HepG2 (cell line): ENCODE data around the gene ITPR1. TPM values are rescaled to one million over a fixed set of nuclear protein-coding genes. Genes with fewer than 3 reads are reported as not detected.

Source experiments
- ATAC-seq: fragments of 200-7000 bp; cut with Tn5 transposase; 3 replicates; pipeline ENCODE4 v1.9.1; 2020; ENCODE audit warnings: mild to moderate bottlenecking, moderate library complexity
- BruUV-seq: library from RNA; stranded (reverse); fragments of 400-500 nt; replicated peaks from 2 replicates; lab custom pipeline; 2021; lab: Mats Ljungman, UMichigan
- CTCF ChIA-PET: fragments of 300-600 bp; formaldehyde crosslinking; extraction: SDS; loops from one replicate; lab custom pipeline; 2021; ENCODE audit warnings: low total read pairs, inconsistent platforms, low intra/inter-chr PET ratio; lab: Yijun Ruan, JAX
- POLR2A ChIA-PET: fragments of 350-600 bp; sonication (Branson Sonifier 250); formaldehyde crosslinking; loops from one replicate; lab custom pipeline; 2020; ENCODE audit warnings: antibody characterized with exemption, inconsistent platforms; lab: Yijun Ruan, JAX
- DNase-seq: peaks from one replicate; pipeline ENCODE4 v3.0.0-alpha.2; 2015; ENCODE audit warnings: low spot score
- FAIRE-seq: peaks from 3 replicates; lab custom pipeline; 2011; peaks lifted over from hg19 to GRCh38; lab: Jason Lieb, UNC
- H2AFZ ChIP-seq: one replicate; pipeline ENCODE4 v1.6.1; 2011; ENCODE audit warnings: low read length, inconsistent platforms
- H3K27ac ChIP-seq: fragments of 300-600 bp; 3 replicates; pipeline ENCODE4 v1.8.0; 2011; ENCODE audit warnings: mixed run types, mild to moderate bottlenecking, mixed read lengths, low read length, inconsistent platforms; ENCODE audit not compliant: insufficient read depth; ENCODE audit errors: extremely low read length
- H3K27me3 ChIP-seq, 2 experiments: fragments of 200-600 bp in 1 of 2; 2 replicates in 1 of 2; 3 replicates in 1 of 2; pipeline versions ENCODE4 v1.6.0 to v1.8.0; 2011; ENCODE audit warnings: low read length in 2 of 2, mild to moderate bottlenecking in 2 of 2, moderate library complexity in 2 of 2, inconsistent platforms in 1 of 2; ENCODE audit not compliant: insufficient read depth in 2 of 2, control insufficient read depth in 1 of 2
- H3K36me3 ChIP-seq, 2 experiments: fragments of 200-600 bp in 1 of 2; replicated peaks in 1 of 2; 2 replicates in 1 of 2; 3 replicates in 1 of 2; pipeline versions ENCODE4 v1.5.1 to v1.8.0; 2011; ENCODE audit warnings: low read length in 2 of 2, inconsistent platforms in 1 of 2; ENCODE audit not compliant: insufficient read depth in 2 of 2, control insufficient read depth in 1 of 2
- H3K4me1 ChIP-seq: 2 replicates; pipeline ENCODE4 v1.5.1; 2012; ENCODE audit warnings: low read length, inconsistent platforms; ENCODE audit not compliant: insufficient read depth
- H3K4me2 ChIP-seq: 2 replicates; pipeline ENCODE4 v1.6.0; 2011; ENCODE audit warnings: low read depth, low read length, inconsistent platforms
- H3K4me3 ChIP-seq, 3 experiments: fragments of 200-600 bp in 1 of 3; sonication (generic), shearing (Covaris generic) in 1 of 3; replicated peaks in 1 of 3; 2 replicates each; pipeline ENCODE4 v1.5.1; 2011 to 2016; ENCODE audit warnings: low read length in 3 of 3, inconsistent platforms in 2 of 3, low read depth in 2 of 3, mild to moderate bottlenecking in 2 of 3, control low read depth in 1 of 3, mixed read lengths in 1 of 3; ENCODE audit not compliant: insufficient read depth in 1 of 3
- H3K79me2 ChIP-seq: one replicate; pipeline ENCODE4 v1.6.1; 2011; ENCODE audit warnings: low read length, inconsistent platforms; ENCODE audit not compliant: insufficient read depth
- H3K9ac ChIP-seq: 2 replicates; pipeline ENCODE4 v1.6.0; 2011; ENCODE audit warnings: mild to moderate bottlenecking, low read depth, low read length, inconsistent platforms; ENCODE audit not compliant: insufficient read depth
- H3K9me3 ChIP-seq: 2 replicates; pipeline ENCODE4 v1.5.1; 2012; ENCODE audit warnings: mild to moderate bottlenecking, low read length
- H4K20me1 ChIP-seq: 2 replicates; pipeline ENCODE4 v1.6.0; 2011; ENCODE audit warnings: inconsistent platforms, mild to moderate bottlenecking, low read length, moderate library complexity; ENCODE audit not compliant: insufficient read depth
- CERS6 ChIP-seq: sonication (generic); formaldehyde crosslinking; IDR thresholded peaks from 2 replicates; pipeline ENCODE4 v1.5.0; 2020; ENCODE audit warnings: missing genetic modification reagents
- MAFF ChIP-seq: IDR thresholded peaks from 2 replicates; pipeline ENCODE4 v1.6.1; 2011; ENCODE audit warnings: low read depth, low read length, improper control_type of control experiment
- MYNN ChIP-seq: sonication (generic); formaldehyde crosslinking; IDR thresholded peaks from 2 replicates; pipeline ENCODE4 v1.4.0; 2020; ENCODE audit warnings: mild to moderate bottlenecking, low read depth, missing genetic modification reagents
- RELA ChIP-seq: sonication (generic); formaldehyde crosslinking; IDR thresholded peaks from 2 replicates; pipeline ENCODE4 v1.4.0; 2020; ENCODE audit warnings: missing genetic modification reagents
- TGIF2 ChIP-seq: IDR thresholded peaks from 2 replicates; pipeline ENCODE4 v1.6.1; 2016; ENCODE audit warnings: control low read depth, missing compliant biosample characterization
- ZBTB46 ChIP-seq: sonication (generic); formaldehyde crosslinking; IDR thresholded peaks from 2 replicates; pipeline ENCODE4 v1.4.0; 2020; ENCODE audit warnings: mild to moderate bottlenecking, missing genetic modification reagents, borderline replicate concordance
- ZNF232 ChIP-seq: sonication (generic); formaldehyde crosslinking; IDR thresholded peaks from 2 replicates; pipeline ENCODE4 v1.4.0; 2020; ENCODE audit warnings: missing genetic modification reagents, borderline replicate concordance
- ZNF280B ChIP-seq: sonication (generic); formaldehyde crosslinking; IDR thresholded peaks from 2 replicates; pipeline ENCODE4 v1.5.0; 2020; ENCODE audit warnings: missing genetic modification reagents, mild to moderate bottlenecking, borderline replicate concordance
- ZNF562 ChIP-seq: sonication (generic); formaldehyde crosslinking; IDR thresholded peaks from 2 replicates; pipeline ENCODE4 v1.8.0; 2022; ENCODE audit warnings: missing genetic modification reagents, borderline replicate concordance
- ZNF740 ChIP-seq: sonication (generic); formaldehyde crosslinking; IDR thresholded peaks from 2 replicates; pipeline ENCODE4 v1.4.0; 2020; ENCODE audit warnings: missing genetic modification reagents
- ZNF788 ChIP-seq: sonication (generic); formaldehyde crosslinking; IDR thresholded peaks from 2 replicates; pipeline ENCODE4 v1.5.0; 2020; ENCODE audit warnings: mild to moderate bottlenecking, missing genetic modification reagents, borderline replicate concordance
- WGBS: methylation state at CpG from one replicate; pipeline ENCODE4 v1.1.6; 2017; ENCODE audit warnings: low lambda C conversion rate; 5-methylcytosine and 5-hydroxymethylcytosine counted together
- in situ Hi-C: cut with HindIII; loops from 2 replicates; pipeline ENCODE4 v1.10.0; 2017; ENCODE audit warnings: low pct_unique_long_range_greater_than_20kb; ENCODE audit not compliant: extremely low pct_ligation_motif_present
- intact Hi-C: fragments of 100-400 bp; cut with micrococcal nuclease; formaldehyde crosslinking; loops from one replicate; pipeline ENCODE4 v1.10.0; 2022; ENCODE audit not compliant: unreplicated experiment
- polyA plus RNA-seq, 8 experiments: library from polyadenylated mRNA; depleted of rRNA in 3 of 8; stranded (reverse) in 7 of 8; unstranded in 1 of 8; fragments of >200 nt; fragmentation: Illumina TruSeq in 4 of 8; extraction: Trizol in 4 of 8; gene quantifications; 2 replicates each; pipeline versions ENCODE4 v1.2.1 to v1.2.3, GENCODE V29; 2011 to 2016; ENCODE audit warnings: low read depth in 4 of 8, missing spikeins in 1 of 8, mixed read lengths in 1 of 8; ENCODE audit not compliant: insufficient read depth in 1 of 8
- total RNA-seq, 5 experiments: library from RNA; depleted of rRNA; stranded (reverse); fragments of >200 nt; fragmentation: Illumina TruSeq; extraction: Trizol; gene quantifications; 2 replicates each; pipeline ENCODE4 v1.2.3, GENCODE V29; 2016; ENCODE audit warnings: low read depth in 1 of 5
- TF ChIP-seq, protein P1 (sequence below): sonication (generic); formaldehyde crosslinking; IDR thresholded peaks from 2 replicates; pipeline ENCODE4 v1.5.1; 2020; ENCODE audit warnings: mild to moderate bottlenecking, missing genetic modification reagents
- TF ChIP-seq, protein P2 (sequence below): fragments of 450-650 bp; IDR thresholded peaks from 2 replicates; pipeline ENCODE4 v1.6.1; 2017; ENCODE audit warnings: mild to moderate bottlenecking

The ITPR1 gene
- total and polyA plus RNA-seq, 2 of the 13 experiments (the other 11 are each of a cell fraction or from before 2014, with no cell fraction given), result 10.0 to 11.4 TPM

- DNase-seq (no peak), FAIRE-seq (no peak), ATAC-seq (no peak)
- no peak overlapping the region for H3K4me3 ChIP-seq
- ChIA-PET CTCF (no interaction called here), POLR2A (no interaction called here)
- in situ Hi-C loops, result no loop called here
- H3K4me1 ChIP-seq, result peaks cover 15% of the 10 kb centered on the region
- BruUV-seq, result no TSS peak
- intact Hi-C loops, result no loop called here
- H4K20me1 ChIP-seq, result no peaks in the 10 kb centered on the region
- H3K27ac ChIP-seq, result no peak overlapping the region
- no peaks in the 10 kb centered on the region for H3K36me3 ChIP-seq
- no peaks in the 10 kb centered on the region for H3K27me3 ChIP-seq
- no peak overlapping the region for H3K9ac ChIP-seq
- no peak overlapping the region for H3K4me2 ChIP-seq
- H3K9me3 ChIP-seq, result peaks cover 5% of the 10 kb centered on the region; the same call in 1 of the 2 replicates
- TF ChIP-seq RELA (CRISPR knock-in tag) (no peak), ZNF280B (CRISPR knock-in tag) (no peak), ZBTB46 (CRISPR knock-in tag) (no peak), TGIF2 (no peak), ZNF788 (CRISPR knock-in tag) (no peak), MAFF (no peak), MYNN (CRISPR knock-in tag) (no peak), ZNF740 (CRISPR knock-in tag) (no peak), ZNF562 (CRISPR knock-in tag) (no peak), CERS6 (CRISPR knock-in tag) (no peak), ZNF232 (CRISPR knock-in tag) (no peak)
- TF ChIP-seq, protein P1, sequence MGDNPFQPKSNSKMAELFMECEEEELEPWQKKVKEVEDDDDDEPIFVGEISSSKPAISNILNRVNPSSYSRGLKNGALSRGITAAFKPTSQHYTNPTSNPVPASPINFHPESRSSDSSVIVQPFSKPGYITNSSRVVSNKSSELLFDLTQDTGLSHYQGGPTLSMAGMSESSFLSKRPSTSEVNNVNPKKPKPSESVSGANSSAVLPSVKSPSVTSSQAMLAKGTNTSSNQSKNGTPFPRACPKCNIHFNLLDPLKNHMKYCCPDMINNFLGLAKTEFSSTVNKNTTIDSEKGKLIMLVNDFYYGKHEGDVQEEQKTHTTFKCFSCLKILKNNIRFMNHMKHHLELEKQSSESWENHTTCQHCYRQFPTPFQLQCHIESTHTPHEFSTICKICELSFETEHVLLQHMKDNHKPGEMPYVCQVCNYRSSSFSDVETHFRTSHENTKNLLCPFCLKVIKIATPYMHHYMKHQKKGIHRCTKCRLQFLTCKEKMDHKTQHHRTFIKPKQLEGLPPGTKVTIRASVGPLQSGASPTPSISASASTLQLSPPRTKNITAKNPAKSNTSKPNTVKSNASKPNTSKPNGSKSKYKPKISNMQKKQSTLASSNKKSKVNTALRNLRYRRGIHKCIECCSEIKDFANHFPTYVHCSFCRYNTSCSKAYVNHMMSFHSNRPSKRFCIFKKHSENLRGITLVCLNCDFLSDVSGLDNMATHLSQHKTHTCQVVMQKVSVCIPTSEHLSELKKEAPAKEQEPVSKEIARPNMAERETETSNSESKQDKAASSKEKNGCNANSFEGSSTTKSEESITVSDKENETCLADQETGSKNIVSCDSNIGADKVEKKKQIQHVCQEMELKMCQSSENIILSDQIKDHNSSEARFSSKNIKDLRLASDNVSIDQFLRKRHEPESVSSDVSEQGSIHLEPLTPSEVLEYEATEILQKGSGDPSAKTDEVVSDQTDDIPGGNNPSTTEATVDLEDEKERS (CRISPR knock-in tag), result no peak
- TF ChIP-seq, protein P2, sequence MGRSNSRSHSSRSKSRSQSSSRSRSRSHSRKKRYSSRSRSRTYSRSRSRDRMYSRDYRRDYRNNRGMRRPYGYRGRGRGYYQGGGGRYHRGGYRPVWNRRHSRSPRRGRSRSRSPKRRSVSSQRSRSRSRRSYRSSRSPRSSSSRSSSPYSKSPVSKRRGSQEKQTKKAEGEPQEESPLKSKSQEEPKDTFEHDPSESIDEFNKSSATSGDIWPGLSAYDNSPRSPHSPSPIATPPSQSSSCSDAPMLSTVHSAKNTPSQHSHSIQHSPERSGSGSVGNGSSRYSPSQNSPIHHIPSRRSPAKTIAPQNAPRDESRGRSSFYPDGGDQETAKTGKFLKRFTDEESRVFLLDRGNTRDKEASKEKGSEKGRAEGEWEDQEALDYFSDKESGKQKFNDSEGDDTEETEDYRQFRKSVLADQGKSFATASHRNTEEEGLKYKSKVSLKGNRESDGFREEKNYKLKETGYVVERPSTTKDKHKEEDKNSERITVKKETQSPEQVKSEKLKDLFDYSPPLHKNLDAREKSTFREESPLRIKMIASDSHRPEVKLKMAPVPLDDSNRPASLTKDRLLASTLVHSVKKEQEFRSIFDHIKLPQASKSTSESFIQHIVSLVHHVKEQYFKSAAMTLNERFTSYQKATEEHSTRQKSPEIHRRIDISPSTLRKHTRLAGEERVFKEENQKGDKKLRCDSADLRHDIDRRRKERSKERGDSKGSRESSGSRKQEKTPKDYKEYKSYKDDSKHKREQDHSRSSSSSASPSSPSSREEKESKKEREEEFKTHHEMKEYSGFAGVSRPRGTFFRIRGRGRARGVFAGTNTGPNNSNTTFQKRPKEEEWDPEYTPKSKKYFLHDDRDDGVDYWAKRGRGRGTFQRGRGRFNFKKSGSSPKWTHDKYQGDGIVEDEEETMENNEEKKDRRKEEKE, result no peak
- 91% methylated on average over 2 of the region's 2 CpGs for WGBS
- no peak overlapping the region for H2AFZ ChIP-seq
- no peaks in the 10 kb centered on the region for H3K79me2 ChIP-seq
These were observed 372.6 kb downstream of the ITPR1 start for GRCh38 chr3:4865714-4866113.
